GM12878 (cell line): ENCODE data around the gene CYBC1.

Source experiments
- CTCF ChIP-seq, 3 experiments: IDR thresholded peaks in 2 of 3; conservative IDR thresholded peaks in 1 of 3; 2 replicates each; pipeline ENCODE4 v1.5.1; 2011; ENCODE audit warnings: low read depth in 3 of 3, low read length in 3 of 3, mild to moderate bottlenecking in 3 of 3, control low read depth in 2 of 3, moderate library complexity in 2 of 3, inconsistent platforms in 1 of 3, mixed read lengths in 1 of 3; ENCODE audit not compliant: control insufficient read depth in 2 of 3, insufficient read depth in 1 of 3; ENCODE audit errors: extremely low read depth in 1 of 3
- DPF2 ChIP-seq: fragments of 450-650 bp; IDR thresholded peaks from 2 replicates; pipeline ENCODE4 v1.6.1; 2017; ENCODE audit warnings: mild to moderate bottlenecking
- EZH2 ChIP-seq: IDR thresholded peaks from 2 replicates; pipeline ENCODE4 v1.6.1; 2012; ENCODE audit warnings: low read depth, mild to moderate bottlenecking, control low read depth, inconsistent platforms, low read length, borderline replicate concordance; ENCODE audit not compliant: control insufficient read depth

- no peak for TF ChIP-seq DPF2
- TF ChIP-seq EZH2 = no peak
- no peak for TF ChIP-seq CTCF (IDR thresholded peaks at IDR 0.05 in 2 of 3, conservative IDR thresholded peaks at IDR 0.05 in 1 of 3; ENCODE audit: control insufficient read depth in 2 of 3, extremely low read depth in 1 of 3, insufficient read depth in 1 of 3, low read depth in 3 of 3, low read length in 3 of 3)
These were observed 18.1 kb upstream of the CYBC1 start for GRCh38 chr17:82468692-82469091.
